Neural progenitor cell (in vitro differentiated cells): ENCODE results near the gene IRF1. TPM values are rescaled to one million over a fixed set of nuclear protein-coding genes. Genes with fewer than 3 reads are reported as not detected.
A peak's percentile ranks its signal among the peaks of the same experiment; 100 is the strongest.

ENCODE experiments used
- DNase-seq: peaks from one replicate; pipeline ENCODE4 v3.0.0-alpha.2; 2016; ENCODE audit warnings: low spot score
- H2AFZ ChIP-seq: fragments of 200-600 bp; sonication (generic); replicated peaks from 2 replicates; pipeline ENCODE4 v1.6.1; 2016; ENCODE audit warnings: antibody characterized with exemption
- H3F3A ChIP-seq: fragments of 200-600 bp; sonication (generic); 2 replicates; pipeline ENCODE4 v1.6.1; 2016; ENCODE audit warnings: antibody characterized with exemption, low read depth
- H3K27ac ChIP-seq: fragments of 200-600 bp; sonication (generic); 2 replicates; pipeline ENCODE4 v1.5.1; 2016; ENCODE audit warnings: mild to moderate bottlenecking
- H3K27me3 ChIP-seq: fragments of 200-600 bp; sonication (generic); 2 replicates; pipeline ENCODE4 v1.6.1; 2016; ENCODE audit warnings: mild to moderate bottlenecking, moderate library complexity
- H3K36me3 ChIP-seq: fragments of 200-600 bp; sonication (generic); 2 replicates; pipeline ENCODE4 v1.5.1; 2016
- H3K4me1 ChIP-seq: fragments of 200-600 bp; sonication (generic); 2 replicates; pipeline ENCODE4 v1.6.1; 2016; ENCODE audit warnings: mixed run types
- H3K4me2 ChIP-seq: fragments of 200-600 bp; sonication (generic); 2 replicates; pipeline ENCODE4 v1.6.1; 2016
- H3K4me3 ChIP-seq: fragments of 200-600 bp; sonication (generic); 2 replicates; pipeline ENCODE4 v1.5.1; 2016
- H3K79me2 ChIP-seq: fragments of 200-600 bp; sonication (generic); 2 replicates; pipeline ENCODE4 v1.6.1; 2016; ENCODE audit warnings: low read depth
- H3K9ac ChIP-seq: fragments of 200-600 bp; sonication (generic); 2 replicates; pipeline ENCODE4 v1.6.1; 2016
- H3K9me3 ChIP-seq: fragments of 200-600 bp; sonication (generic); 2 replicates; pipeline ENCODE4 v1.5.1; 2016; ENCODE audit warnings: low read depth
- H4K20me1 ChIP-seq: fragments of 200-600 bp; sonication (generic); 2 replicates; pipeline ENCODE4 v1.6.1; 2016; ENCODE audit warnings: low read depth
- H3K27ac Mint-ChIP-seq: 3 replicates; pipeline ENCODE4 v1.8.0; 2021; ENCODE audit warnings: mixed read lengths
- H3K27me3 Mint-ChIP-seq: 2 replicates; pipeline ENCODE4 v1.8.0; 2022; ENCODE audit warnings: low read depth, mild to moderate bottlenecking, inconsistent platforms, moderate library complexity, mixed read lengths; ENCODE audit not compliant: insufficient read depth
- H3K36me3 Mint-ChIP-seq: 3 replicates; pipeline ENCODE4 v1.8.0; 2021; ENCODE audit warnings: mixed read lengths
- H3K4me1 Mint-ChIP-seq: 3 replicates; pipeline ENCODE4 v1.8.0; 2021; ENCODE audit warnings: mixed read lengths
- H3K4me3 Mint-ChIP-seq: 3 replicates; pipeline ENCODE4 v1.8.0; 2021; ENCODE audit warnings: mild to moderate bottlenecking, moderate library complexity, mixed read lengths
- H3K9me3 Mint-ChIP-seq: 3 replicates; pipeline ENCODE4 v1.8.0; 2020; ENCODE audit warnings: mixed read lengths
- EZH2 ChIP-seq: fragments of 200-600 bp; sonication (generic); IDR thresholded peaks from 2 replicates; pipeline ENCODE4 v1.6.1; 2017; ENCODE audit warnings: antibody characterized with exemption, mild to moderate bottlenecking, moderate library complexity
- EZH2phosphoT487 ChIP-seq: fragments of 200-600 bp; sonication (generic); IDR thresholded peaks from 2 replicates; pipeline ENCODE4 v1.6.1; 2017; ENCODE audit warnings: antibody characterized with exemption
- total RNA-seq: library from RNA; depleted of rRNA; stranded (reverse); fragments of >200 nt; gene quantifications from 2 replicates; pipeline ENCODE4 v1.2.3, GENCODE V29; 2015; ENCODE audit warnings: low replicate concordance
- TF ChIP-seq, protein P1 (sequence below): fragments of 200-600 bp; sonication (generic); IDR thresholded peaks from 2 replicates; pipeline ENCODE4 v1.5.1; 2017; ENCODE audit warnings: antibody characterized with exemption, mild to moderate bottlenecking

The IRF1 gene
- total RNA-seq, 1 donor from 2014 or later, result 7.1 TPM

GRCh38 chr5:132504746-132505145 lies 14.2 kb upstream of the IRF1 start:
- TF ChIP-seq EZH2 (no peak), EZH2phosphoT487 (no peak)
- TF ChIP-seq, protein P1, sequence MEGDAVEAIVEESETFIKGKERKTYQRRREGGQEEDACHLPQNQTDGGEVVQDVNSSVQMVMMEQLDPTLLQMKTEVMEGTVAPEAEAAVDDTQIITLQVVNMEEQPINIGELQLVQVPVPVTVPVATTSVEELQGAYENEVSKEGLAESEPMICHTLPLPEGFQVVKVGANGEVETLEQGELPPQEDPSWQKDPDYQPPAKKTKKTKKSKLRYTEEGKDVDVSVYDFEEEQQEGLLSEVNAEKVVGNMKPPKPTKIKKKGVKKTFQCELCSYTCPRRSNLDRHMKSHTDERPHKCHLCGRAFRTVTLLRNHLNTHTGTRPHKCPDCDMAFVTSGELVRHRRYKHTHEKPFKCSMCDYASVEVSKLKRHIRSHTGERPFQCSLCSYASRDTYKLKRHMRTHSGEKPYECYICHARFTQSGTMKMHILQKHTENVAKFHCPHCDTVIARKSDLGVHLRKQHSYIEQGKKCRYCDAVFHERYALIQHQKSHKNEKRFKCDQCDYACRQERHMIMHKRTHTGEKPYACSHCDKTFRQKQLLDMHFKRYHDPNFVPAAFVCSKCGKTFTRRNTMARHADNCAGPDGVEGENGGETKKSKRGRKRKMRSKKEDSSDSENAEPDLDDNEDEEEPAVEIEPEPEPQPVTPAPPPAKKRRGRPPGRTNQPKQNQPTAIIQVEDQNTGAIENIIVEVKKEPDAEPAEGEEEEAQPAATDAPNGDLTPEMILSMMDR, result no peak
- Histone ChIP-seq H2AFZ (no peak overlapping the region), H3K9ac (no peak overlapping the region), H3K27me3 (no peaks in the 10 kb centered on the region), H3K4me2 (no peak overlapping the region), H3K9me3 (no peaks in the 10 kb centered on the region), H3K36me3 (no peaks in the 10 kb centered on the region), H3K27ac (no peak overlapping the region), H3K4me3 (no peak overlapping the region), H3K4me1 (no peaks in the 10 kb centered on the region), H4K20me1 (no peaks in the 10 kb centered on the region), H3F3A (no peaks in the 10 kb centered on the region), H3K79me2 (no peaks in the 10 kb centered on the region)
- no peak for DNase-seq
- H3K27me3 Mint-ChIP-seq, result peaks cover 7% of the 10 kb centered on the region
- no peak overlapping the region for H3K4me3 Mint-ChIP-seq
- H3K27ac Mint-ChIP-seq, result no peak overlapping the region
- H3K36me3 Mint-ChIP-seq, result no peaks in the 10 kb centered on the region
- H3K9me3 Mint-ChIP-seq, result no peaks in the 10 kb centered on the region
- H3K4me1 Mint-ChIP-seq, result no peaks in the 10 kb centered on the region

DNA sequence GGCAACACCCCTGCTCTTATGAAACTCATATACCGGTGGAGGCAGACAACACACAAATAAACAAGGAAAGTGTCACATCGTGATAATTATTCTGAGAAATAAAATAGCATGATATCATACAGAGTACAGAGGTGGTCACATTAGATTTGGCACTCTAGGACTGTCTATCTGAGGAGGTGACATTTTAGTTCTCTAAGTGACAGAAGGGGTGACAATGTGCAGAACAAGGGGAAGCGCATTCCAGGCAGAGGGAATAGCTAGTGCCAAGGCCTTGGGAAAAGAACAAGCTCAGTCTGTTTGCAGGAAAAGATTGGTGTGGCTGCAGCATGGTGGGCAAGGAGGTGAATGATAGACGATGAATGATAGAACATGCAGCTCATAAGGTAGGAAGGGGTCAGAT lies 12.7 kb upstream of the IRF1 start:
- no peaks in the 10 kb centered on the region for H3F3A ChIP-seq
- H3K9me3 Mint-ChIP-seq, result no peaks in the 10 kb centered on the region
- H2AFZ ChIP-seq, result no peak overlapping the region
- H4K20me1 ChIP-seq, result no peaks in the 10 kb centered on the region
- H3K4me2 ChIP-seq, result no peak overlapping the region
- H3K4me1 Mint-ChIP-seq, result no peaks in the 10 kb centered on the region
- H3K27me3 Mint-ChIP-seq, result peaks cover 11% of the 10 kb centered on the region
- H3K4me3 Mint-ChIP-seq, result no peak overlapping the region
- H3K27me3 ChIP-seq, result no peaks in the 10 kb centered on the region
- H3K36me3 Mint-ChIP-seq, result no peaks in the 10 kb centered on the region
- DNase-seq, result no peak
- no peaks in the 10 kb centered on the region for H3K4me1 ChIP-seq
- no peak overlapping the region for H3K4me3 ChIP-seq
- no peaks in the 10 kb centered on the region for H3K79me2 ChIP-seq
- H3K9me3 ChIP-seq, result no peaks in the 10 kb centered on the region
- TF ChIP-seq EZH2, result no peak
- TF ChIP-seq EZH2phosphoT487, result no peak
- TF ChIP-seq, protein P1, result no peak
- H3K36me3 ChIP-seq, result no peaks in the 10 kb centered on the region
- H3K27ac ChIP-seq, result no peak overlapping the region
- peak overlapping the region; percentile 19 for H3K27ac Mint-ChIP-seq
- H3K9ac ChIP-seq, result no peak overlapping the region

GRCh38 chr5:132501961-132502931 lies 11.7 kb upstream of the IRF1 start:
- Mint-ChIP-seq H3K27me3 (peaks cover 14% of the 10 kb centered on the region), H3K4me1 (peaks cover 2% of the 10 kb centered on the region), H3K9me3 (no peaks in the 10 kb centered on the region), H3K4me3 (no peak overlapping the region), H3K36me3 (no peaks in the 10 kb centered on the region), H3K27ac (no peak overlapping the region)
- no peaks in the 10 kb centered on the region for H3K27me3 ChIP-seq
- H3K4me2 ChIP-seq, result no peak overlapping the region
- peaks cover 3% of the 10 kb centered on the region for H3F3A ChIP-seq
- no peaks in the 10 kb centered on the region for H3K4me1 ChIP-seq
- H3K27ac ChIP-seq, result no peak overlapping the region
- TF ChIP-seq EZH2phosphoT487 (no peak), EZH2 (no peak)
- H3K36me3 ChIP-seq, result no peaks in the 10 kb centered on the region
- no peak overlapping the region for H2AFZ ChIP-seq
- H4K20me1 ChIP-seq, result no peaks in the 10 kb centered on the region
- no peaks in the 10 kb centered on the region for H3K9me3 ChIP-seq
- no peak for DNase-seq
- no peak overlapping the region for H3K4me3 ChIP-seq
- H3K79me2 ChIP-seq, result no peaks in the 10 kb centered on the region
- no peak overlapping the region for H3K9ac ChIP-seq

DNA sequence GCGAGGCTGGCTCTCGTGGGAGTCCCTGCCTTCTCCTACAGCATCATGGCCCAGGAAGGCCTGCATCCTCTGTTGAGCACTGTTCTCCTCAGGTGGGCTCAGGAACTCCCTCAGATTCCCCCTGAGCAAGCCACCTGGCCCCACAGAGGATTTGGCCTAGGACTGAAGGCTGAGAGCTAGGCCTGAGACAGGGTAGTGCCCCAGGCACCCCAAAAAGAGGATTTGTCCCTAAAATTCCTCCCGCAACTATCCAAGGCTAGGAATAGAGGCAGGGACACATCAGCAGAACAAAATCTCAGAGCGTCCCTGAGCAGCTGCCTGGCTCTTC lies 11.0 kb upstream of the IRF1 start:
- no peaks in the 10 kb centered on the region for H3K36me3 Mint-ChIP-seq
- H3K4me1 ChIP-seq, result no peaks in the 10 kb centered on the region
- no peak overlapping the region for H3K4me2 ChIP-seq
- no peak for TF ChIP-seq EZH2
- TF ChIP-seq EZH2phosphoT487, result no peak
- TF ChIP-seq, protein P1, result no peak
- H3K27me3 Mint-ChIP-seq, result peaks cover 14% of the 10 kb centered on the region
- H3K4me3 Mint-ChIP-seq, result no peak overlapping the region
- H3K4me1 Mint-ChIP-seq, result peaks cover 4% of the 10 kb centered on the region
- H3K9ac ChIP-seq, result no peak overlapping the region
- H3K9me3 ChIP-seq, result no peaks in the 10 kb centered on the region
- H3F3A ChIP-seq, result peaks cover 7% of the 10 kb centered on the region
- no peaks in the 10 kb centered on the region for H3K27me3 ChIP-seq
- H3K4me3 ChIP-seq, result no peak overlapping the region
- H2AFZ ChIP-seq, result no peak overlapping the region
- no peaks in the 10 kb centered on the region for H3K36me3 ChIP-seq
- DNase-seq, result no peak
- H3K79me2 ChIP-seq, result no peaks in the 10 kb centered on the region
- H3K9me3 Mint-ChIP-seq, result no peaks in the 10 kb centered on the region
- H4K20me1 ChIP-seq, result no peaks in the 10 kb centered on the region
- no peak overlapping the region for H3K27ac Mint-ChIP-seq
- H3K27ac ChIP-seq, result no peak overlapping the region
